Activated naive CD8-positive, alpha-beta T cell treated with anti-CD3 and anti-CD28 coated beads, Interleukin-2, amount 50 U/mL, for 24 hours (primary cell): ENCODE measurements around the gene GSN.

Source experiments
- ATAC-seq: fragments of 150-1000 bp; cut with Tn5 transposase; one replicate; pipeline ENCODE4 v1.10.0; 2021
- DNase-seq: peaks from one replicate; pipeline ENCODE4 v3.0.0; 2021
- H3K27ac Mint-ChIP-seq: one replicate; pipeline ENCODE4 v1.8.0; 2021; ENCODE audit warnings: mild to moderate bottlenecking, mixed read lengths
- H3K27me3 Mint-ChIP-seq: one replicate; pipeline ENCODE4 v1.8.0; 2021; ENCODE audit warnings: mixed read lengths
- H3K36me3 Mint-ChIP-seq: one replicate; pipeline ENCODE4 v1.8.0; 2021; ENCODE audit warnings: low read depth, mixed read lengths
- H3K4me1 Mint-ChIP-seq: one replicate; pipeline ENCODE4 v1.8.0; 2021; ENCODE audit warnings: mixed read lengths
- H3K4me3 Mint-ChIP-seq: one replicate; pipeline ENCODE4 v1.8.0; 2021; ENCODE audit warnings: mild to moderate bottlenecking, moderate library complexity, mixed read lengths
- H3K9me3 Mint-ChIP-seq: one replicate; pipeline ENCODE4 v1.8.0; 2021; ENCODE audit warnings: mixed read lengths

Gene GSN

DNA sequence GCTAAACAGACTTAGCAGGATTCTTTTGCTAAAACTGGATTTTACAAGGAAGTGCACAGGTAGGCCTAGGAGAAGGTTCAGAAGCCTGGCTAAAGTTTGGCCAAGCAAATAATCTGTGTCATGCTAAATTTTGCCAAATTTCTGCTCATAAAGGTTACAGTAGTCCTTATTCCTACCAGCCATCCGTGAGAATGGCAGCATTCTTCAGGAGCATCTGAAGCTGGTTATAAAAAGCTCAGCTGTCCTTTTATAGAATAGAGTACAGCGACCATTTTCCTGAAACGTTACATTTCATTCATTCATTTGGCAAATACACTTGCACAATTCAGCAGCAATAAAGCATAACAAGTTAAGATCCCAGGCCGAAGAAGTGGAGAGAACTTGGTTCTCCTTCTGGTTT, 6.9 kb downstream of the GSN start:
- no peaks in the 10 kb centered on the region for H3K9me3 Mint-ChIP-seq
- ATAC-seq = no peak
- H3K27ac Mint-ChIP-seq = no peak overlapping the region
- no peaks in the 10 kb centered on the region for H3K27me3 Mint-ChIP-seq
- H3K36me3 Mint-ChIP-seq = no peaks in the 10 kb centered on the region
- DNase-seq = no peak
- peaks cover 4% of the 10 kb centered on the region for H3K4me1 Mint-ChIP-seq
- no peak overlapping the region for H3K4me3 Mint-ChIP-seq

GRCh38 chr9:121275781-121276658, 8.1 kb downstream of the GSN start:
- Mint-ChIP-seq H3K9me3 (no peaks in the 10 kb centered on the region), H3K27ac (no peak overlapping the region), H3K27me3 (no peaks in the 10 kb centered on the region), H3K4me3 (no peak overlapping the region), H3K36me3 (no peaks in the 10 kb centered on the region), H3K4me1 (peaks cover 3% of the 10 kb centered on the region)
- no peak for DNase-seq
- ATAC-seq = no peak

- ATAC-seq (no peak), DNase-seq (no peak)
- no peaks in the 10 kb centered on the region for H3K9me3 Mint-ChIP-seq
- H3K27ac Mint-ChIP-seq = no peak overlapping the region
- no peaks in the 10 kb centered on the region for H3K36me3 Mint-ChIP-seq
- H3K4me3 Mint-ChIP-seq = no peak overlapping the region
- H3K4me1 Mint-ChIP-seq = peaks cover 7% of the 10 kb centered on the region
- H3K27me3 Mint-ChIP-seq = no peaks in the 10 kb centered on the region
Measured at GRCh38 chr9:121277026-121277425, 9.1 kb downstream of the GSN start.

DNA sequence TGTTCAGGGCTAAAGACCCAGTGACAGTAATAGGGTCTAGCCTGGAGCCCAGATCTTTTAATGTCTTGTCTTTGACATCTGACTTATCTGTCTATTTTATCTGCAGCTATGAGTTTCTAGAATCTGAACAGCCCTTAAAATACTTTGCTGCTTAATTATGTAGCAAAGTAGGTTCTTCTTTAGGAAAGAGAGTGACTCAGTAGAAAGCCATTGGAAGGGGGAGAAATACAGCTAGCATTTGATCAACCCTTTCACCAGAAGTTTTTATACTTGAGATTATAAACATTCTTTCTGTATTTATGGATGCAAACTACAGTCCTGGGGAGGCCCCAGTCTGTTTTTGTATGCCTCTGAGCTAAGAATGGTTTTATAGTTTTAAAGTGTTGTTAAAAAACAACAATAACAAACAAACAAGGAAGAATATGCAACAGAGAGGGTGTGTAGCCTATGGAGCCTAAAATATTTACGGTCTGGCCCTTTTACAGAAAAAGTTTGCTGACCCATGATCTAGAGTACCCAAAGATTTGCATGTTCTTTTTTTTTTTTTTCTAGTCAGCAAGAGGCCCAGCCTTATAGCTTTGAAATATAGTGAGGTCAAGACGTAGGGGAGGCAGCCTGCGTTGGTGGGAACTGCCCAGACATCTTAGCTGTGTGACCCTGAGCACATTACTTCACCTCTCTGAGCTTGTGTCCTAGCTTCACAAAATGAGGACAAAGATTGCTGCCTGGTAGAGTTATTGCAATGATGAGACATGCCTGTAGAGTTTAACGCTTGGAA, 9.7 kb downstream of the GSN start:
- DNase-seq = no peak
- ATAC-seq = no peak
- Mint-ChIP-seq H3K9me3 (no peaks in the 10 kb centered on the region), H3K4me3 (no peak overlapping the region), H3K27me3 (no peaks in the 10 kb centered on the region), H3K36me3 (no peaks in the 10 kb centered on the region), H3K27ac (no peak overlapping the region), H3K4me1 (peaks cover 8% of the 10 kb centered on the region)

DNA sequence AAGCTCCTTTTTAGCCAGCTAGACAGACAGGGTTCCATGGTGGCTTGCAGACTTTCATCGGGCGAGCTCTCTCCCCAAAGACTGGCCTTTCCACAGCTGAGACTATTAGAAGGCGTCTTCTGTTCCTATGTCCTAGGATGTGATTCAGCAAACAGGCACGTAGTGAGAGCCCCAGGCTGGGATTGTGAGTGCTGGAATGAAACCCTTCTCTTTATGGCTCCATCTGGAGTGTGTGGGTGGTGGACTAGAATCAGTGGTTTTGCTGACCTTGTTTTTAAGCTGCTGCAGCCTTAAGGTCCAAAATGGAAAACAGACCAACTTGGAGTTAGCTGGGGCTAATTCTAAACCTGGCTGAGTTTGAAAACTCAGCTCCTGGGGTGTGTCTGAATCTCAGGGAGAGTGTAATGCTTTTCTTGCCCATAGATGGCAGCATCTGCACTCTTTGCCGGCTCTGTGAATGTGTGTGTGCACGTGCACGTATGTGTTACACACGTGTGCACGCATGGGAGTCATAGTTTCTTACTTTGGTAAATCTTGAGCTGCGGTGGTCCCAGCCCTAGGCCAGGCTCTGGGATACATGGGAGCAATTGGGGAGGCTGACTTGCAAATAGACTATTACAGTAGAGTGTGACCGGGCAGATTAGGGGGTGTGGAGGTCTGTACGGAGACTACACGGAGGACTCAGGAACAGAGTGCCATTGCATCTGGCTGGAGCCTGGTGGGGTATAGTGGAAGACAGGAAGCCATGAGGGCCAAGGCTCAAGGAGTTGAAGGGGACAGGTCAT, 10.7 kb downstream of the GSN start:
- H3K4me3 Mint-ChIP-seq = no peak overlapping the region

GRCh38 chr9:121279776-121280388, 11.9 kb downstream of the GSN start:
- Mint-ChIP-seq H3K9me3 (no peaks in the 10 kb centered on the region), H3K27ac (no peak overlapping the region), H3K27me3 (no peaks in the 10 kb centered on the region), H3K36me3 (no peaks in the 10 kb centered on the region), H3K4me3 (no peak overlapping the region), H3K4me1 (peaks cover 8% of the 10 kb centered on the region)
- no peak for ATAC-seq
- no peak for DNase-seq

More for the DNA sequence above, 10.7 kb downstream of the GSN start:
- ATAC-seq (peak; percentile 65), DNase-seq (peak; percentile 52)
- no peaks in the 10 kb centered on the region for H3K27me3 Mint-ChIP-seq
- H3K27ac Mint-ChIP-seq = peak overlapping the region; percentile 5
- peaks cover 8% of the 10 kb centered on the region for H3K4me1 Mint-ChIP-seq
- no peaks in the 10 kb centered on the region for H3K9me3 Mint-ChIP-seq
- H3K36me3 Mint-ChIP-seq = no peaks in the 10 kb centered on the region

DNA sequence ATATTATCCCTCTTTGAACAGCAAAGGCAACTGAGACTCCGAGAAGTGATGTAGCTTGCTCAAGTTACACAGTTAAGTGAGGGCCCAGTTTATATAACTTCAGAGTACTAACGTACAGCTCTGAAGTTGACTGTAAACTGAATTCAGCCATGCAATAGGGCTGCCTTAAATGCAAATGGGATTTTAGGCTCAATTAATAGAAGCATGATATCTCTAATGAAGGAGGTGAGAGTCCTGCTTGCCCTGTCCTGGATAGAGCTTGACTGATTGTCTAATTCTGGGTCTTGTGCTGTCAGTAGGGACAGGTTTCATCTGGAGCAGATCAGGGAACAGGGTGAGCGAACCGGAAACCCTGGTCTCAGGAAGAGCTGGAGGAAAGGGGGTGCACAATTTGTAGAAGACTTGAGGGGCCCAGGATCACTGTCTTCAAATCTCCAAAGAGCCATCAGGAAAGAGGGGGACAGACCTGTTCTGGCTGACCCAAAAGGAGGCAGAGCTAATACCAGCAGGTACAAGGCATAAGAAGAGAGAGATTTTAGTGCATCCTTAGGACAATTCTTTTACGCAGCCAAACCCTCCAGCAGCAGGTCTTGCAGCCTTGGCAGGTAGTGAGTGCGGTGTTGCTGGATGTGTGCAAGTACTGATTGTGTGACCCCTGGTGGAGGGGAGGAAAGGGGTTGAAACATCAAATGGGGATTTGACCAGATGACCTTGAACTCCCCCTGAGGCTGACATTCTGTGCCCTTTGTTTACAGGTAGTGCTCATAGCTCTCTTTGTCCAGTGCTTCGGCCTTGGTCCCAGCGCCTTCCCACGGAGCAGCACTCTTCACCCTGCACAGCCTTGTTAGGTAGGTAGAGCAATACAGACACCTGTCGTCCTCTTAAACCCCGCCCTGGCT, 13.0 kb downstream of the GSN start:
- Mint-ChIP-seq H3K4me1 (peaks cover 13% of the 10 kb centered on the region), H3K9me3 (no peaks in the 10 kb centered on the region), H3K4me3 (no peak overlapping the region), H3K36me3 (no peaks in the 10 kb centered on the region), H3K27me3 (no peaks in the 10 kb centered on the region), H3K27ac (no peak overlapping the region)
- no peak for DNase-seq
- no peak for ATAC-seq

GRCh38 chr9:121281614-121282276, 13.8 kb downstream of the GSN start:
- Mint-ChIP-seq H3K4me1 (peaks cover 21% of the 10 kb centered on the region), H3K4me3 (no peak overlapping the region), H3K9me3 (no peaks in the 10 kb centered on the region), H3K27ac (peak overlapping the region; percentile 15), H3K27me3 (no peaks in the 10 kb centered on the region), H3K36me3 (no peaks in the 10 kb centered on the region)
- no peak for DNase-seq
- ATAC-seq = no peak

- DNase-seq = no peak
- Mint-ChIP-seq H3K36me3 (no peaks in the 10 kb centered on the region), H3K27ac (no peak overlapping the region), H3K27me3 (no peaks in the 10 kb centered on the region), H3K4me3 (no peak overlapping the region), H3K4me1 (peaks cover 28% of the 10 kb centered on the region), H3K9me3 (no peaks in the 10 kb centered on the region)
- ATAC-seq = no peak
Measured at GRCh38 chr9:121282277-121283079, 14.5 kb downstream of the GSN start.

GRCh38 chr9:121283080-121283398, 15.1 kb downstream of the GSN start:
- Mint-ChIP-seq H3K27ac (no peak overlapping the region), H3K27me3 (no peaks in the 10 kb centered on the region), H3K4me3 (no peak overlapping the region), H3K9me3 (no peaks in the 10 kb centered on the region), H3K4me1 (peaks cover 32% of the 10 kb centered on the region), H3K36me3 (peaks cover 2% of the 10 kb centered on the region)
- DNase-seq (no peak), ATAC-seq (no peak)

- Mint-ChIP-seq H3K27ac (no peak overlapping the region), H3K36me3 (peaks cover 2% of the 10 kb centered on the region), H3K4me1 (peaks cover 31% of the 10 kb centered on the region), H3K9me3 (no peaks in the 10 kb centered on the region), H3K27me3 (no peaks in the 10 kb centered on the region), H3K4me3 (no peak overlapping the region)
- ATAC-seq (no peak), DNase-seq (no peak)
Measured at GRCh38 chr9:121283856-121284732, 16.1 kb downstream of the GSN start.
